HCT116 (cell line): ENCODE measurements around the gene ARL15. TPM values are rescaled to one million over a fixed set of nuclear protein-coding genes. Genes with fewer than 3 reads are reported as not detected.

Experiments used
- ATAC-seq: fragments of 200-7000 bp; cut with Tn5 transposase; 2 replicates; pipeline ENCODE4 v1.9.1; 2020; ENCODE audit warnings: mild to moderate bottlenecking, moderate library complexity
- BruUV-seq: library from RNA; stranded (reverse); fragments of 400-500 nt; replicated peaks from 2 replicates; lab custom pipeline; 2021; lab: Mats Ljungman, UMichigan
- CTCF ChIA-PET: fragments of 300-600 bp; sonication (Branson Sonifier 250); formaldehyde crosslinking; loops from one replicate; lab custom pipeline; 2021; ENCODE audit warnings: antibody characterized with exemption; lab: Charles Lee
- POLR2A ChIA-PET: fragments of 300-600, 350-600 bp; sonication (Branson Sonifier 250); formaldehyde crosslinking; loops from one replicate; lab custom pipeline; 2021; ENCODE audit warnings: antibody characterized with exemption; lab: Charles Lee
- RAD21 ChIA-PET, 2 experiments: fragments of 300-600 bp; sonication (Branson Sonifier 250); formaldehyde crosslinking; loops; one replicate each; lab custom pipeline; 2023; ENCODE audit warnings: low total read pairs in 2 of 2; ENCODE audit not compliant: uncharacterized antibody in 2 of 2, unreplicated experiment in 2 of 2, low non-redundant PET in 1 of 2; lab: Charles Lee
- DNase-seq: peaks from one replicate; pipeline ENCODE4 v3.0.0-alpha.2; 2010; ENCODE audit warnings: low read depth, low spot score
- H2AFZ ChIP-seq: fragments of 200-600 bp; shearing (Covaris generic), sonication (generic); 2 replicates; pipeline ENCODE4 v1.6.1; 2017; ENCODE audit warnings: low read depth, mixed run types, mixed read lengths, antibody characterized with exemption, low read length; ENCODE audit not compliant: poor library complexity, severe bottlenecking
- H3K27ac ChIP-seq: 2 replicates; pipeline ENCODE4 v1.5.1; 2012; ENCODE audit warnings: low read depth, low read length
- H3K27me3 ChIP-seq: fragments of 200-600 bp; sonication (generic); 2 replicates; pipeline ENCODE4 v1.6.1; 2016; ENCODE audit warnings: mixed run types, low read length, mixed read lengths; ENCODE audit not compliant: insufficient read depth
- H3K36me3 ChIP-seq, 2 experiments: fragments of 200-500 bp in 1 of 2; fragments of 200-600 bp in 1 of 2; sonication (Bioruptor generic) in 1 of 2; sonication (generic) in 1 of 2; 2 replicates each; pipeline versions ENCODE4 v1.5.1 to v1.6.1; 2014 to 2016; ENCODE audit warnings: low read length in 2 of 2, inconsistent platforms in 1 of 2, mixed read lengths in 1 of 2, mixed run types in 1 of 2; ENCODE audit not compliant: insufficient read depth in 2 of 2, control insufficient read depth in 1 of 2
- H3K4me1 ChIP-seq, 2 experiments: fragments of 200-600 bp in 1 of 2; sonication (generic) in 1 of 2; 2 replicates each; pipeline versions ENCODE4 v1.5.1 to v1.6.1; 2012 to 2017; ENCODE audit warnings: low read length in 2 of 2, inconsistent platforms in 1 of 2, mild to moderate bottlenecking in 1 of 2, mixed read lengths in 1 of 2, mixed run types in 1 of 2, moderate library complexity in 1 of 2; ENCODE audit not compliant: insufficient read depth in 2 of 2, control insufficient read depth in 1 of 2
- H3K4me2 ChIP-seq: fragments of 200-600 bp; sonication (generic); 2 replicates; pipeline ENCODE4 v1.6.1; 2017; ENCODE audit warnings: mixed run types, low read length, mixed read lengths
- H3K4me3 ChIP-seq, 2 experiments: fragments of 200-600 bp in 1 of 2; sonication (generic) in 1 of 2; replicated peaks in 1 of 2; 2 replicates each; pipeline ENCODE4 v1.5.1; 2011 to 2016; ENCODE audit warnings: low read length in 2 of 2, control low read depth in 1 of 2, low read depth in 1 of 2, mild to moderate bottlenecking in 1 of 2, mixed read lengths in 1 of 2, mixed run types in 1 of 2
- H3K79me2 ChIP-seq: fragments of 200-600 bp; sonication (generic); 2 replicates; pipeline ENCODE4 v1.6.1; 2017; ENCODE audit warnings: mild to moderate bottlenecking, mixed run types, low read length, moderate library complexity, mixed read lengths; ENCODE audit not compliant: insufficient read depth
- H3K9ac ChIP-seq: fragments of 200-600 bp; sonication (generic); 2 replicates; pipeline ENCODE4 v1.6.1; 2016; ENCODE audit warnings: low read length, mixed read lengths
- H3K9me2 ChIP-seq: fragments of 200-600 bp; sonication (generic), shearing (Covaris generic); 2 replicates; pipeline ENCODE4 v1.6.1; 2017; ENCODE audit warnings: mixed run types, mild to moderate bottlenecking, moderate library complexity; ENCODE audit not compliant: insufficient read depth
- H3K9me3 ChIP-seq, 2 experiments: fragments of 200-500 bp in 1 of 2; fragments of 200-600 bp in 1 of 2; sonication (Bioruptor generic) in 1 of 2; sonication (generic) in 1 of 2; 2 replicates each; pipeline ENCODE4 v1.6.1; 2014 to 2017; ENCODE audit warnings: low read length in 2 of 2, mixed read lengths in 2 of 2, inconsistent platforms in 1 of 2, low read depth in 1 of 2, mild to moderate bottlenecking in 1 of 2, mixed run types in 1 of 2, moderate library complexity in 1 of 2; ENCODE audit not compliant: control insufficient read depth in 1 of 2, insufficient read depth in 1 of 2
- H4K20me1 ChIP-seq: fragments of 200-600 bp; sonication (generic), shearing (Covaris generic); 2 replicates; pipeline ENCODE4 v1.6.1; 2017; ENCODE audit warnings: mixed run types, mild to moderate bottlenecking, moderate library complexity; ENCODE audit not compliant: insufficient read depth
- ATF3 ChIP-seq: IDR thresholded peaks from 2 replicates; pipeline ENCODE4 v1.6.1; 2012
- CBX3 ChIP-seq: IDR thresholded peaks from 2 replicates; pipeline ENCODE4 v1.6.1; 2012; ENCODE audit warnings: low read depth
- CEBPB ChIP-seq: IDR thresholded peaks from 2 replicates; pipeline ENCODE4 v1.6.1; 2012; ENCODE audit warnings: low read depth
- CTCF ChIP-seq, 3 experiments: fragments of 200-600 bp in 1 of 3; sonication (generic) in 1 of 3; IDR thresholded peaks in 2 of 3; conservative IDR thresholded peaks in 1 of 3; 2 replicates each; pipeline ENCODE4 v1.5.1; 2012 to 2017; ENCODE audit warnings: low read depth in 2 of 3, low read length in 2 of 3, antibody characterized with exemption in 1 of 3, borderline replicate concordance in 1 of 3, control low read depth in 1 of 3, mild to moderate bottlenecking in 1 of 3, mixed read lengths in 1 of 3, mixed run types in 1 of 3, moderate library complexity in 1 of 3; ENCODE audit not compliant: insufficient read depth in 1 of 3
- EZH2phosphoT487 ChIP-seq: fragments of 200-600 bp; IDR thresholded peaks from 2 replicates; pipeline ENCODE4 v1.6.1; 2018; ENCODE audit warnings: antibody characterized with exemption, borderline replicate concordance
- FOSL1 ChIP-seq: IDR thresholded peaks from 2 replicates; pipeline ENCODE4 v1.6.1; 2012; ENCODE audit warnings: low read depth
- JUND ChIP-seq: IDR thresholded peaks from 2 replicates; pipeline ENCODE4 v1.6.1; 2012
- MAX ChIP-seq: IDR thresholded peaks from 2 replicates; pipeline ENCODE4 v1.6.1; 2012
- POLR2AphosphoS5 ChIP-seq: IDR thresholded peaks from 2 replicates; pipeline ENCODE4 v1.6.1; 2011; ENCODE audit warnings: mild to moderate bottlenecking, low read depth, low read length, moderate library complexity
- RAD21 ChIP-seq: IDR thresholded peaks from 2 replicates; pipeline ENCODE4 v1.6.1; 2012; ENCODE audit warnings: low read depth, mild to moderate bottlenecking
- SIN3A ChIP-seq: IDR thresholded peaks from 2 replicates; pipeline ENCODE4 v1.6.1; 2012; ENCODE audit warnings: low read depth
- SP1 ChIP-seq: IDR thresholded peaks from 2 replicates; pipeline ENCODE4 v1.6.1; 2012; ENCODE audit warnings: low read depth
- SRF ChIP-seq: IDR thresholded peaks from 2 replicates; pipeline ENCODE4 v1.6.1; 2012; ENCODE audit warnings: low read depth
- TCF7L2 ChIP-seq: IDR thresholded peaks from 2 replicates; pipeline ENCODE4 v1.7.0; 2011; ENCODE audit warnings: borderline replicate concordance, inconsistent platforms; ENCODE audit not compliant: insufficient read depth, insufficient read length; ENCODE audit errors: extremely low read depth
- YY1 ChIP-seq: IDR thresholded peaks from 2 replicates; pipeline ENCODE4 v1.6.1; 2011; ENCODE audit warnings: low read length, low read depth, moderate library complexity, mild to moderate bottlenecking; ENCODE audit not compliant: insufficient replicate concordance; ENCODE audit errors: extremely low read depth
- ZBTB33 ChIP-seq: IDR thresholded peaks from 2 replicates; pipeline ENCODE4 v1.6.1; 2011; ENCODE audit warnings: mild to moderate bottlenecking, low read length, moderate library complexity; ENCODE audit not compliant: insufficient replicate concordance; ENCODE audit errors: extremely low read depth
- ZFX ChIP-seq: fragments of 450-650 bp; IDR thresholded peaks from 2 replicates; pipeline ENCODE4 v1.6.1; 2017
- ZNF274 ChIP-seq: fragments of 200-500 bp; sonication (Bioruptor generic); IDR thresholded peaks from 2 replicates; pipeline ENCODE4 v1.6.1; 2014; ENCODE audit warnings: mild to moderate bottlenecking, low read depth, low read length, inconsistent platforms
- intact Hi-C: fragments of 100-400 bp; cut with micrococcal nuclease; formaldehyde crosslinking; loops from 2 replicates; pipeline ENCODE4 v1.10.0; 2022
- total RNA-seq: library from RNA; stranded (reverse); gene quantifications from one replicate; pipeline ENCODE4 v1.2.1, GENCODE V29; 2021; ENCODE audit not compliant: unreplicated experiment

Gene ARL15
- total RNA-seq, 1 experiment from 2014 or later = 15.0 TPM

- TF ChIP-seq POLR2AphosphoS5 = no peak
- no peak for TF ChIP-seq SRF
- Histone ChIP-seq H3K27me3 (no peaks in the 10 kb centered on the region), H3K9ac (no peak overlapping the region), H3K9me2 (no peaks in the 10 kb centered on the region), H3K79me2 (no peaks in the 10 kb centered on the region), H4K20me1 (no peaks in the 10 kb centered on the region), H3K36me3 (no peaks in the 10 kb centered on the region), H3K4me1 (no peaks in the 10 kb centered on the region), H3K4me3 (no peak overlapping the region), H3K27ac (no peak overlapping the region), H3K4me2 (no peak overlapping the region), H2AFZ (no peak overlapping the region), H3K9me3 (no peaks in the 10 kb centered on the region)
- ChIA-PET POLR2A (no interaction called here), CTCF (no interaction called here), RAD21 (no interaction called here)
- BruUV-seq = no TSS peak
- DNase-seq = no peak
- intact Hi-C loops = no loop called here
- ATAC-seq = no peak
Observed at GRCh38 chr5:54160329-54160728, 150.0 kb downstream of the ARL15 start.

GRCh38 chr5:54159893-54160195 is 150.5 kb downstream of the ARL15 start:
- Histone ChIP-seq H3K9ac (no peak overlapping the region), H3K4me2 (no peak overlapping the region), H3K9me3 (no peaks in the 10 kb centered on the region), H3K4me1 (no peaks in the 10 kb centered on the region), H4K20me1 (no peaks in the 10 kb centered on the region), H3K4me3 (no peak overlapping the region), H3K27me3 (no peaks in the 10 kb centered on the region), H2AFZ (no peak overlapping the region), H3K36me3 (no peaks in the 10 kb centered on the region), H3K27ac (no peak overlapping the region), H3K9me2 (no peaks in the 10 kb centered on the region), H3K79me2 (no peaks in the 10 kb centered on the region)
- no peak for ATAC-seq
- ChIA-PET POLR2A (no interaction called here), RAD21 (no interaction called here), CTCF (no interaction called here)
- intact Hi-C loops = no loop called here
- DNase-seq = no peak
- BruUV-seq = no TSS peak
- TF ChIP-seq CEBPB (no peak), ZBTB33 (no peak), RAD21 (no peak), MAX (no peak), FOSL1 (no peak), ZFX (no peak), CBX3 (no peak), ATF3 (no peak), YY1 (no peak), SP1 (no peak), JUND (no peak), TCF7L2 (no peak), ZNF274 (no peak), SIN3A (no peak), POLR2AphosphoS5 (no peak), SRF (no peak), CTCF (IDR thresholded peaks at IDR 0.05 in 2 of 3, conservative IDR thresholded peaks at IDR 0.05 in 1 of 3; ENCODE audit: borderline replicate concordance in 1 of 3, insufficient read depth in 1 of 3, low read depth in 2 of 3, low read length in 2 of 3) (no peak), EZH2phosphoT487 (no peak)
